DMS53 (cell line): Measurements from ENCODE around the gene NT5C2.
"Not testable (repeated sequence)": the region's sequence is repeated elsewhere in the genome, so short reads cannot be mapped to it uniquely, and the experiment has no call there.

Experiments used
- DNase-seq: peaks from one replicate; lab custom pipeline; 2025; lab: John Stamatoyannopoulos, UW

Gene NT5C2

GRCh38 chr10:103193107-103193819 lies at the start of gene NT5C2:
Gene NT5C2, minus strand, starts transcription at chr10:103193272. Its CDS starts 18,314 bp downstream, at chr10:103174958.
- DNase-seq: peak; percentile 92

GRCh38 chr10:103241262-103242011 lies 48.4 kb upstream of the NT5C2 start:
- DNase-seq: peak; percentile 92

GRCh38 chr10:103238506-103239252 lies 45.6 kb upstream of the NT5C2 start:
- DNase-seq: peak; percentile 12

- DNase-seq: no peak
Observed at GRCh38 chr10:103235775-103236174, 42.7 kb upstream of the NT5C2 start.

- DNase-seq: peak; percentile 49
Observed at GRCh38 chr10:103232772-103233488, 39.9 kb upstream of the NT5C2 start.

GRCh38 chr10:103232131-103232673 lies 39.1 kb upstream of the NT5C2 start:
- DNase-seq: no peak

GRCh38 chr10:103231047-103231551 lies 38.0 kb upstream of the NT5C2 start:
- DNase-seq: no peak

- no peak for DNase-seq
Observed at GRCh38 chr10:103227416-103227815, 34.3 kb upstream of the NT5C2 start.

- no peak for DNase-seq
Observed at GRCh38 chr10:103225939-103226338, 32.9 kb upstream of the NT5C2 start.

GRCh38 chr10:103224721-103225120 lies 31.6 kb upstream of the NT5C2 start:
- not testable (repeated sequence) for DNase-seq

- no peak for DNase-seq
Observed at GRCh38 chr10:103224133-103224532, 31.1 kb upstream of the NT5C2 start.

- DNase-seq: not testable (repeated sequence)
Observed at GRCh38 chr10:103216362-103216761, 23.3 kb upstream of the NT5C2 start.

GRCh38 chr10:103215601-103216000 lies 22.5 kb upstream of the NT5C2 start:
- DNase-seq: no peak

GRCh38 chr10:103210262-103210661 lies 17.2 kb upstream of the NT5C2 start:
- not testable (repeated sequence) for DNase-seq

- DNase-seq: not testable (repeated sequence)
Observed at GRCh38 chr10:103207643-103208042, 14.6 kb upstream of the NT5C2 start.

- no peak for DNase-seq
Observed at GRCh38 chr10:103207141-103207540, 14.1 kb upstream of the NT5C2 start.

GRCh38 chr10:103206715-103207114 lies 13.6 kb upstream of the NT5C2 start:
- not testable (repeated sequence) for DNase-seq

GRCh38 chr10:103205401-103205800 lies 12.3 kb upstream of the NT5C2 start:
- DNase-seq: not testable (repeated sequence)

- DNase-seq: peak; percentile 31
Observed at GRCh38 chr10:103204353-103205255, 11.5 kb upstream of the NT5C2 start.

- no peak for DNase-seq
Observed at GRCh38 chr10:103203466-103203865, 10.4 kb upstream of the NT5C2 start.
